ENCODE data around the gene ARL16.
A peak's percentile ranks its signal among the peaks of the same experiment; 100 is the strongest.

The ARL16 gene

DNA sequence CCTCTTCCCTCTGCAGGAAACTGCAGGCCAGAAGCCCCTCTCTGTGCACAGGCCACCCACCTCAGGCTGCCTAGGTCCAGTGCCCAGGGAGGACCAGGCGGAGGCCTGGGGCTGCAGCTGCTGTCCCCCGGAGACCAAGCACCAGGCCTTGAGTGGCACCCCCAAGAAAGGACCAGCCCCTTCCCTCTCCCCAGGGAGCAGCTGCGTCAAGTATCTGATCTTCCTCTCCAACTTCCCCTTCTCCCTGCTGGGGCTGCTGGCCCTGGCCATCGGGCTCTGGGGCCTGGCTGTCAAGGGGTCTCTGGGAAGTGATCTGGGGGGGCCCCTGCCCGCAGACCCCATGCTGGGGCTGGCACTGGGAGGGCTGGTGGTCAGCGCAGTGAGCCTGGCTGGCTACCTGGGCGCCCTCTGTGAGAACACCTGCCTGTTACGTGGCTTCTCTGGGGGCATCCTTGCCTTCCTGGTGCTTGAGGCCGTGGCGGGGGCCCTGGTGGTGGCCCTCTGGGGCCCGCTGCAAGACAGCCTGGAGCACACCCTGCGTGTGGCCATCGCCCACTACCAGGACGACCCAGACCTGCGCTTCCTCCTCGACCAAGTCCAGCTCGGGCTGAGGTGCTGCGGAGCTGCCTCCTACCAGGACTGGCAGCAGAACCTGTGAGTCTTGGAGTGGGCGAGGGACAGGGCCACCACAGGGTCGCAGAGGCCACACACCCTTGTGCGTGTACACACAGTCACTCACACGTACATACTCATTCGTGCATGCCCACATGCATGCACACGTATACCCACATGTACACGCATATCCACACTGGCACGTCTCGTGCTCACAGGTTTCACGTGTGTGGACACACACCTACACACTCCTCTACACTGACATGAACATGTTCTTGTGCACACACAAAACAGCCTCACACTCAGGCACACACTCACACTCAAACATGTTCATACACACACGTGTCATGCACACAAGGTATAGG is 38.3 kb downstream of the ARL16 start:
- no peak for DNase-seq (ENCODE audit: low read depth in 3 of 3)

DNA sequence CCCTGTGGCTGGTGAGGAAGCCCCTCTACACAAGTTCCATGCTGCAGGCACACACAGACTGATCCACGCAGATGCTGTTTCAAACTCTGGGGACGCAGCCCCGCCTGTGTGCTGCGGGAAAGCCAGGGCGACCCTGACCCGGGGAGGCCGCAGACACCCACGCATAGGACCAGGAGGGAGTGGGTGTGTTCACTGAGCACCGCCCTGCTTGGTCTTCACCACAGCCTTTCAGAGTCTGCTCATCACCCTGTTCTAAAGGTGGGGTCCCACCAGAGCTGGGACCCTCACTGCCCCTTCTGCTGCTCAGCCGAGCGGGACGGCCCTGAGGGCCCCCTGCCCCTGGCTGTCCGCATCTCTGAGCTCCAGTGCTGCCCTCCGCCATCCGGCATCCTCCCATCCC is 39.1 kb downstream of the ARL16 start:
- no peak for DNase-seq (ENCODE audit: low read depth in 3 of 3)

DNA sequence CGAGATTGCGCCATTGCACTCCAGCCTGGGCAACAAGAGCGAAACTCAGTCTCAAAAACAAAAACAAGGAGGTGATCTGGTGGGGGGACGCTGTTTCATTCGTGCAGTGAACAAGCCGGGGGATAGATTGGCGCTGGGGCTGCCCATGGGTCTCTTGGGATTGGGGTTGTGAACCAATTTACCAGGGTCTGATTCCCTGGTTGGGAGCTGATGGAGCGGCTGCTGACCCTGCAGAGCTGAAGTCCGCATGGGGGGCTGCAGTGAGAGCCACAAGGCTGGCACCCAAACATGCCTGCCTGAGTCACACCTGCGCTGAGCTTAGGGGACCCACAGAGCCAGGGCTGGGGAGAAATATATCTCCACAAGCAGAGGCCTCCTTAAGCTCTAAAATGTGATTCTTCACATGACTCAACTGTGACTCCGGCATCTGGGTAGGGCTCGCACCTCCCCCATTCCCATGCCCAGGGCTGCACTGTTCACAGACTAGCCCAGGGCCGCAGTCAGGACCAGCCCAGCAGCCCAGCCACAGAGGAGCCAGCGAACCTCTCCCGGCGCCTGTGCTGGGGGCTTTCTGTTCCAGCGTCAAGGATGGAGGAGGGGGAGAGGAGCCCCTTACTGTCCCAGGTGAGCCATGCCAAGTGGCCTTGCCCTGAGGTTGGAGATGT is 41.6 kb downstream of the ARL16 start:
- no peak for DNase-seq (ENCODE audit: low read depth in 3 of 3)

DNA sequence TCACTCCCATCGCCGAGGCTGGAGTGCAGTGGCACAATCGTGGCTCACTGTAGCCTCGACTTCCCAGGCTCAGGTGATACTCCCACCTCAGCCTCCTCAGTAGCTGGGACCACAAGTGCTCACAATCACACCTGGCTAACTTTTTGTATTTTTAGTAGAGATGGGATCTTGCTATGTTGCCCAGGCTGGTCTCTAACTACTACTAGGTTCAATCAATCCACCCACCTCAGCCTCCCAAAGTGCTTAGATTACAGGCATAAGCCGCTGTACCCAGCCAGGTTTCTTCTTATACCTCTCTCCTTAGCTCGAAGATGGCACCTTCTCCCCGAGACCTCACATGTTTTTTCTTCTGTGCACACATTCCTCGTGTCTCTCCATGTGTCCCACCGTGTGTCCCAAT is 43.6 kb downstream of the ARL16 start:
- DNase-seq (ENCODE audit: low read depth in 3 of 3), result no peak

DNA sequence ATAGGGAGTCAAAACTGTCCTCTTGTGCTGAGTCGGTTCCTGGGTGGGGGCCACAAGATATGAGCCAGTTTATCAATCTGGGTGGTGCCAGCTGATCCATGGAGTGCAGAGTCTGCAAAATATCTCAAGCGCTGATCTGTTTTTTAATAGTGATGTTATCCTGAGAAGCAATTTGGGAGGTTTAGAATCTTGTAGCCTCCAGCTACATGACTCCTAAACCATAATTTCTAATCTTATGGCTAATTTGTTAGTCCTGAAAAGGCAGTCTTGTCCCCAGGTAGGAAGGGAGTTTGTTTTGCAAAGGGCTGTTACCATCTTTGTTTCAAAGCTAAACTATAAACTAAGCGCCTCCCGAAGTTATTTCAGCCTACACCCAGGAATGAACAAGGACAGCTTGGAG is 44.9 kb downstream of the ARL16 start:
- no peak for DNase-seq (ENCODE audit: low read depth in 3 of 3)

DNA sequence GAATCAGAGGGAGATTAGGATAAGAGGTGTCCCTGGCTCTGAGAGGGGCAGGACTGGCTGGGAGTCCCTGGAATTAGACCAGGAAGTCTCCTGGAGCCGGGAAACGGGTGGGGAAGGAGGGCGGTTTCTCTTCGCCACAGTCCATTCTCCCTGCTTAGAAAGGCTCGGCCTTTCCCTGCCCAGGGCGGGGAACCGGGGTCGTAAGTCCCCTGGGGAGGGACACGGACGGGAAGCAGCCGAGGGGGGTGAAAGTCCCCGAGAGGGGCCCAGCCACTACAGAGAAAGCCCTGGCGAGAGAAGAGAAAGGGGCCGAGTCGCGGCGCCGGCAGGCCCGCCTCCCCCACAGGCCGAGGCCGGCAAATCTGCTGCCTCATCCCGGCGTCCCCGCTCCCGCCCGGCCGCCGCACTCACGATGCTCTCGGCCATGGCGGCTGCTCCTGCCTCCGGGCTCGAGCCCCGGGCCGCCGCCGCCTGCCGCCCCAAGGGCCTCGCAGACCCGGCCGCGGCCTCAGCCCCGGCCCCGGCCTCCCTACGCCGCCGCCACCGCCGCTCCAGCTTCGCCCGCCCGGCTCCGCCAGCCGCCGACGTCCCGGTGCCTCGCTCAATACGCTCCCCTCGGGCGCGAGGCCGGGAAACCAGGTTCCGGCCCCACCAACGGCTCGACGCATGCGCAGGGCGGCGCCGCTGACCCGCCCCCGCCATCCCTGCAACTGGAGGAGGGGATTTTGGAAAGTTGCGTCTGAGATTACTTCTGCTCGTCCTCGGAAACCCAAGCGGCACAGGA is 46.9 kb downstream of the ARL16 start, which contains the start of the genes NPLOC4 and TSPAN10:
Gene NPLOC4 (minus strand): TSS at position 608 of the 784 bp plus-strand sequence. CDS start 182 bp downstream, at position 426.
Gene TSPAN10 (plus strand): TSS at position 692 of the 784 bp plus-strand sequence. CDS start 5,217 bp downstream, outside the sequence.
- peak; percentile 74 to 81 (median 78) for DNase-seq (ENCODE audit: low read depth in 3 of 3)

DNA sequence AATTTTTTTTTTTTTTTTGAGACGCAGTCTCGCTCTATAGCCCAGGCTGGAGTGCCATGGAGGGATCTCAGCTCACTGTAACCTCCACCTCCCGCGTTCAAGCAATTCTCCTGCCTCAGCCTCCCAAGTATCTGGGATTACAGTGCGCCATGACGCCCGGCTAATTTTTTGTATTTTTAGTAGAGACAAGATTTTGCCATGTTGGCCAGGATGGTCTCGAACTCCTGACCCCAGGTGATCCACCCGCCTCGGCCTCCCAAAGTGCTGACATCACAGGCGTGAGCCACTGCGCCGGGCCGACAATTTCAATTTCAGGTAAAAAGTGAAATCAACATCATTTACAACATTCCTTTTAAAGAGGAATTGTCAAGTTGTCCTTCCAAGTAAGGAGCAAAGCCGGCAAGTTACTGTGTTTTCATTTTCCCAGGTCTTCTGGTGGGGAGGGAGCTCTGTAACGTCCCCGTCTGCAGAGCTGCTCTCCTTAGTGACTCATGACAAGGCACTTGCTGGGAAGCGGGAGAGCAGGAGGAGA is 47.6 kb downstream of the ARL16 start:
- DNase-seq (ENCODE audit: low read depth in 3 of 3), result no peak

DNA sequence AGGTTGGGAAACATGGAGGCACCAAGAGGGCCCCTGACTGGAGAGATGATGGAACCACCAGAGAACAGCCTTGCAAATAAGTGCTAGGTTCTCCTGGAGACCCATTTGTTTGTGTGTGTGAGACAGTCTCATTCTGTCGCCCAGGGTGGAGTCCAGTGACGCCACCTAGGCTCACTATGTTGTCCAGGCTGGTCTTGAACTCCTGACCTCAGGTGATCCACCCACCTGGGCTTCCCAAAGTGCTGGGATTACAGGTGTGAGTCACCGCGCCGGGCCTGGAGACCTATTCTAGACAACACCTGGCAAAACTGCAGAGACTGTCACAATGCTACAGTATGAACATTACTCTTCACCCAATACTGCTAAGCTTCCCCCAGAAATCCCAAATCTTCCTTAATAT is 48.2 kb downstream of the ARL16 start:
- no peak for DNase-seq (ENCODE audit: low read depth in 3 of 3)

DNA sequence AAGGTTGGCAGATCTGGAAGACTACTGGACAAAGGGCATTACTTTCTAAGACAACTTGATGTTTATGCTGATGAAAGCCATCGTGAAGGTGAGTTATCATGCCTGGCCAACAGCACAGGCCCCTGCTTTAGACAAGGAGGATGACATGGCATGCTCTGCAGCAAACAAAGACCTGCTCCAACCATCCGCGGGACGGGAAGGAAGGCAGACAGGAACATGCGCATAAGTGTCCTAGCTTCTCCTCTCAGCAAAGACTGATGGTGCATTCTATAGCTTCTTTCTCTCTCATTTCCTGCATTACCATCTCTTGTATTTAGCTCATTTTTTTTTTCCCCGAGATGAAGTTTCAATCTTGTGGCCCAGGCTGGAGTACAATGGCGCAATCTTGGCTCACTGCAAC is 52.1 kb downstream of the ARL16 start:
- DNase-seq (ENCODE audit: low read depth in 3 of 3), result no peak

Measured in stimulated activated CD4-positive, alpha-beta T cell treated with anti-CD3 and anti-CD28 coated beads, TNF-alpha, amount 100 ng/mL, for 48 hours (primary cell).